HK-2 (cell line): Measurements from ENCODE around the gene TEX2.
"Not testable (repeated sequence)": the region's sequence is repeated elsewhere in the genome, so short reads cannot be mapped to it uniquely, and the experiment has no call there.

Experiments used
- DNase-seq: peaks from one replicate; pipeline ENCODE4 v3.0.0-alpha.2; 2018; ENCODE audit not compliant: unreplicated experiment

Gene TEX2

GRCh38 chr17:64183815-64184214 is 79.2 kb downstream of the TEX2 start:
- DNase-seq: no peak

GRCh38 chr17:64182325-64183012 is 80.6 kb downstream of the TEX2 start:
- no peak for DNase-seq

- DNase-seq: no peak
Observed at GRCh38 chr17:64180089-64181073, 82.7 kb downstream of the TEX2 start.

GRCh38 chr17:64179024-64179423 is 84.0 kb downstream of the TEX2 start:
- not testable (repeated sequence) for DNase-seq

- DNase-seq: peak; percentile 35
Observed at GRCh38 chr17:64178011-64178825, 84.8 kb downstream of the TEX2 start.

GRCh38 chr17:64177311-64178010 is 85.6 kb downstream of the TEX2 start:
- no peak for DNase-seq

GRCh38 chr17:64176556-64176955 is 86.5 kb downstream of the TEX2 start:
- no peak for DNase-seq

GRCh38 chr17:64174686-64175456 is 88.2 kb downstream of the TEX2 start:
- DNase-seq: peak; percentile 18

GRCh38 chr17:64173646-64174045 is 89.4 kb downstream of the TEX2 start:
- DNase-seq: no peak

GRCh38 chr17:64172510-64172909 is 90.5 kb downstream of the TEX2 start:
- no peak for DNase-seq

- no peak for DNase-seq
Observed at GRCh38 chr17:64171041-64171440, 92.0 kb downstream of the TEX2 start.

GRCh38 chr17:64170286-64170685 is 92.8 kb downstream of the TEX2 start:
- no peak for DNase-seq

GRCh38 chr17:64167666-64168065 is 95.4 kb downstream of the TEX2 start:
- not testable (repeated sequence) for DNase-seq

GRCh38 chr17:64166876-64167275 is 96.2 kb downstream of the TEX2 start:
- DNase-seq: no peak

GRCh38 chr17:64165347-64165746 is 97.7 kb downstream of the TEX2 start:
- DNase-seq: no peak

GRCh38 chr17:64164596-64165285 is 98.3 kb downstream of the TEX2 start:
- no peak for DNase-seq

- no peak for DNase-seq
Observed at GRCh38 chr17:64163468-64163867, 99.6 kb downstream of the TEX2 start.

GRCh38 chr17:64162554-64162953 is 100.5 kb downstream of the TEX2 start:
- no peak for DNase-seq

- DNase-seq: no peak
Observed at GRCh38 chr17:64161380-64162176, 101.5 kb downstream of the TEX2 start.
